Fibroblast of lung (primary cell): ENCODE measurements around the gene MACROD2.

Experiments
- EZH2 ChIP-seq: IDR thresholded peaks from 2 replicates; pipeline ENCODE4 v1.5.1; 2012; ENCODE audit warnings: low read length, control low read depth, mild to moderate bottlenecking; ENCODE audit errors: missing control alignments
- TF ChIP-seq, protein P1 (sequence below), 2 donors: IDR thresholded peaks in 1 of 2; conservative IDR thresholded peaks in 1 of 2; 1 replicate in 1 of 2; 2 replicates in 1 of 2; pipeline ENCODE4 v1.5.1; 2011 to 2012; ENCODE audit warnings: low read length in 2 of 2, control low read depth in 1 of 2, inconsistent platforms in 1 of 2, low read depth in 1 of 2, mild to moderate bottlenecking in 1 of 2

GRCh38 chr20:14616003-14616402 lies 620.7 kb downstream of the MACROD2 start:
- TF ChIP-seq, protein P1, sequence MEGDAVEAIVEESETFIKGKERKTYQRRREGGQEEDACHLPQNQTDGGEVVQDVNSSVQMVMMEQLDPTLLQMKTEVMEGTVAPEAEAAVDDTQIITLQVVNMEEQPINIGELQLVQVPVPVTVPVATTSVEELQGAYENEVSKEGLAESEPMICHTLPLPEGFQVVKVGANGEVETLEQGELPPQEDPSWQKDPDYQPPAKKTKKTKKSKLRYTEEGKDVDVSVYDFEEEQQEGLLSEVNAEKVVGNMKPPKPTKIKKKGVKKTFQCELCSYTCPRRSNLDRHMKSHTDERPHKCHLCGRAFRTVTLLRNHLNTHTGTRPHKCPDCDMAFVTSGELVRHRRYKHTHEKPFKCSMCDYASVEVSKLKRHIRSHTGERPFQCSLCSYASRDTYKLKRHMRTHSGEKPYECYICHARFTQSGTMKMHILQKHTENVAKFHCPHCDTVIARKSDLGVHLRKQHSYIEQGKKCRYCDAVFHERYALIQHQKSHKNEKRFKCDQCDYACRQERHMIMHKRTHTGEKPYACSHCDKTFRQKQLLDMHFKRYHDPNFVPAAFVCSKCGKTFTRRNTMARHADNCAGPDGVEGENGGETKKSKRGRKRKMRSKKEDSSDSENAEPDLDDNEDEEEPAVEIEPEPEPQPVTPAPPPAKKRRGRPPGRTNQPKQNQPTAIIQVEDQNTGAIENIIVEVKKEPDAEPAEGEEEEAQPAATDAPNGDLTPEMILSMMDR (conservative IDR thresholded peaks at IDR 0.05 in 1 of 2, IDR thresholded peaks at IDR 0.05 in 1 of 2; ENCODE audit: low read depth in 1 of 2, low read length in 2 of 2) = no peak
- TF ChIP-seq EZH2 = no peak
